HCT116 (cell line): ENCODE measurements around the gene GRIK1.

Experiments
- CEBPB ChIP-seq: IDR thresholded peaks from 2 replicates; pipeline ENCODE4 v1.6.1; 2012; ENCODE audit warnings: low read depth
- CTCF ChIP-seq, 3 experiments: fragments of 200-600 bp in 1 of 3; sonication (generic) in 1 of 3; IDR thresholded peaks in 2 of 3; conservative IDR thresholded peaks in 1 of 3; 2 replicates each; pipeline ENCODE4 v1.5.1; 2012 to 2017; ENCODE audit warnings: low read depth in 2 of 3, low read length in 2 of 3, antibody characterized with exemption in 1 of 3, borderline replicate concordance in 1 of 3, control low read depth in 1 of 3, mild to moderate bottlenecking in 1 of 3, mixed read lengths in 1 of 3, mixed run types in 1 of 3, moderate library complexity in 1 of 3; ENCODE audit not compliant: insufficient read depth in 1 of 3
- ELF1 ChIP-seq: IDR thresholded peaks from 2 replicates; pipeline ENCODE4 v1.6.1; 2012; ENCODE audit warnings: low read depth, borderline replicate concordance
- EZH2 ChIP-seq: fragments of 200-600 bp; sonication (generic); IDR thresholded peaks from 2 replicates; pipeline ENCODE4 v1.6.1; 2017; ENCODE audit warnings: antibody characterized with exemption, mixed run types
- EZH2phosphoT487 ChIP-seq: fragments of 200-600 bp; IDR thresholded peaks from 2 replicates; pipeline ENCODE4 v1.6.1; 2018; ENCODE audit warnings: antibody characterized with exemption, borderline replicate concordance
- POLR2A ChIP-seq: IDR thresholded peaks from 2 replicates; pipeline ENCODE4 v1.7.0; 2011; ENCODE audit warnings: borderline replicate concordance; ENCODE audit not compliant: insufficient read depth, insufficient read length; ENCODE audit errors: extremely low read depth
- POLR2AphosphoS5 ChIP-seq: IDR thresholded peaks from 2 replicates; pipeline ENCODE4 v1.6.1; 2011; ENCODE audit warnings: mild to moderate bottlenecking, low read depth, low read length, moderate library complexity
- TCF7L2 ChIP-seq: IDR thresholded peaks from 2 replicates; pipeline ENCODE4 v1.7.0; 2011; ENCODE audit warnings: borderline replicate concordance, inconsistent platforms; ENCODE audit not compliant: insufficient read depth, insufficient read length; ENCODE audit errors: extremely low read depth
- YY1 ChIP-seq: IDR thresholded peaks from 2 replicates; pipeline ENCODE4 v1.6.1; 2011; ENCODE audit warnings: low read length, low read depth, moderate library complexity, mild to moderate bottlenecking; ENCODE audit not compliant: insufficient replicate concordance; ENCODE audit errors: extremely low read depth
- ZBTB33 ChIP-seq: IDR thresholded peaks from 2 replicates; pipeline ENCODE4 v1.6.1; 2011; ENCODE audit warnings: mild to moderate bottlenecking, low read length, moderate library complexity; ENCODE audit not compliant: insufficient replicate concordance; ENCODE audit errors: extremely low read depth
- TF ChIP-seq, protein P1 (sequence below): IDR thresholded peaks from 2 replicates; pipeline ENCODE4 v1.6.1; 2012

- TF ChIP-seq CTCF (IDR thresholded peaks at IDR 0.05 in 2 of 3, conservative IDR thresholded peaks at IDR 0.05 in 1 of 3; ENCODE audit: borderline replicate concordance in 1 of 3, insufficient read depth in 1 of 3, low read depth in 2 of 3, low read length in 2 of 3): no peak
- no peak for TF ChIP-seq ZBTB33
- no peak for TF ChIP-seq EZH2
- no peak for TF ChIP-seq POLR2A
- TF ChIP-seq POLR2AphosphoS5: no peak
- TF ChIP-seq, protein P1, sequence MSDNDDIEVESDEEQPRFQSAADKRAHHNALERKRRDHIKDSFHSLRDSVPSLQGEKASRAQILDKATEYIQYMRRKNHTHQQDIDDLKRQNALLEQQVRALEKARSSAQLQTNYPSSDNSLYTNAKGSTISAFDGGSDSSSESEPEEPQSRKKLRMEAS: no peak
- no peak for TF ChIP-seq CEBPB
- TF ChIP-seq ELF1: no peak
- TF ChIP-seq EZH2phosphoT487: no peak
- no peak for TF ChIP-seq YY1
- no peak for TF ChIP-seq TCF7L2
Measured at GRCh38 chr21:29496337-29496736, 443.5 kb downstream of the GRIK1 start.
